B cell (primary cell): ENCODE results near the gene COBL. TPM values are rescaled to one million over a fixed set of nuclear protein-coding genes. Genes with fewer than 3 reads are reported as not detected.

ENCODE experiments used
- ATAC-seq: fragments of 200-7000 bp; cut with Tn5 transposase; one replicate; pipeline ENCODE4 v1.10.0; 2021; ENCODE audit warnings: low read depth, mild to moderate bottlenecking, moderate number of reproducible peaks, moderate library complexity
- CTCF ChIA-PET: fragments of 350-600 bp; sonication (Branson Sonifier 250); formaldehyde crosslinking; loops from one replicate; lab custom pipeline; 2021; ENCODE audit warnings: antibody characterized with exemption, inconsistent platforms; lab: Charles Lee
- POLR2A ChIA-PET: fragments of 350-600 bp; sonication (Branson Sonifier 250); formaldehyde crosslinking; loops from one replicate; lab custom pipeline; 2021; ENCODE audit warnings: antibody characterized with exemption; lab: Charles Lee
- DNase-seq: peaks from one replicate; pipeline ENCODE4 v3.0.0; 2013
- H2AFZ ChIP-seq: 2 replicates; pipeline ENCODE4 v1.6.1; 2012; ENCODE audit warnings: mild to moderate bottlenecking, low read depth, low read length; ENCODE audit not compliant: insufficient read depth, poor library complexity, severe bottlenecking
- H3K27ac ChIP-seq, 2 donors: 1 replicate in 1 of 2; 2 replicates in 1 of 2; pipeline ENCODE4 v1.5.1; 2012 to 2013; ENCODE audit warnings: low read length in 2 of 2, mild to moderate bottlenecking in 2 of 2, moderate library complexity in 1 of 2
- H3K27me3 ChIP-seq, 4 experiments: fragments of 200-600 bp in 1 of 4; sonication (generic) in 1 of 4; replicated peaks in 1 of 4; 1 replicate in 2 of 4; 2 replicates in 2 of 4; pipeline versions ENCODE4 v1.6.1 to v1.7.0; 2013 to 2016; ENCODE audit warnings: low read length in 3 of 4, mild to moderate bottlenecking in 2 of 4, mixed read lengths in 1 of 4, moderate library complexity in 1 of 4; ENCODE audit not compliant: insufficient read depth in 4 of 4, control insufficient read depth in 3 of 4; ENCODE audit errors: control extremely low read depth in 1 of 4
- H3K36me3 ChIP-seq, 2 experiments: replicated peaks in 1 of 2; 1 replicate in 1 of 2; 2 replicates in 1 of 2; pipeline versions ENCODE4 v1.6.1 to v1.7.1; 2013; ENCODE audit warnings: low read length in 1 of 2; ENCODE audit not compliant: insufficient read depth in 2 of 2, control insufficient read depth in 1 of 2; ENCODE audit errors: control extremely low read depth in 1 of 2, extremely low read depth in 1 of 2
- H3K4me1 ChIP-seq, 2 donors: fragments of 200-600 bp in 1 of 2; sonication (generic) in 1 of 2; 1 replicate in 1 of 2; 2 replicates in 1 of 2; pipeline versions ENCODE4 v1.5.1 to v1.6.1; 2013 to 2017; ENCODE audit warnings: low read length in 2 of 2; ENCODE audit not compliant: control insufficient read depth in 2 of 2, insufficient read depth in 2 of 2
- H3K4me2 ChIP-seq: replicated peaks from 2 replicates; pipeline ENCODE3; 2012; ENCODE audit warnings: mild to moderate bottlenecking, low read depth, low read length; ENCODE audit not compliant: poor library complexity, severe bottlenecking
- H3K4me3 ChIP-seq, 5 experiments: fragments of 200-600 bp in 1 of 5; sonication (generic) in 1 of 5; 1 replicate in 3 of 5; 2 replicates in 2 of 5; pipeline versions ENCODE4 v1.5.1 to v1.7.0; 2011 to 2016; ENCODE audit warnings: low read length in 4 of 5, mild to moderate bottlenecking in 4 of 5, low read depth in 2 of 5, control low read depth in 1 of 5, moderate library complexity in 1 of 5; ENCODE audit not compliant: insufficient read depth in 1 of 5; ENCODE audit errors: control extremely low read depth in 1 of 5, extremely low read depth in 1 of 5
- H3K79me2 ChIP-seq: fragments of 200-600 bp; sonication (generic); one replicate; pipeline ENCODE4 v1.6.0; 2016; ENCODE audit warnings: low read length; ENCODE audit not compliant: control insufficient read depth, insufficient read depth
- H3K9ac ChIP-seq: fragments of 200-600 bp; sonication (generic); 2 replicates; pipeline ENCODE4 v1.6.1; 2017; ENCODE audit warnings: mild to moderate bottlenecking, low read length, moderate library complexity
- H3K9me3 ChIP-seq, 3 donors: one replicate each; pipeline versions ENCODE4 v1.6.1 to v1.7.1; 2013; ENCODE audit warnings: low read length in 2 of 3; ENCODE audit not compliant: control insufficient read depth in 2 of 3, insufficient read depth in 1 of 3; ENCODE audit errors: control extremely low read depth in 1 of 3
- H4K20me1 ChIP-seq: 2 replicates; pipeline ENCODE4 v1.6.0; 2012; ENCODE audit warnings: mild to moderate bottlenecking, low read length; ENCODE audit not compliant: insufficient read depth, control insufficient read depth, poor library complexity, severe bottlenecking
- H3K27ac Mint-ChIP-seq: one replicate; pipeline ENCODE4 v1.8.0; 2021; ENCODE audit warnings: mixed read lengths
- H3K27me3 Mint-ChIP-seq: one replicate; pipeline ENCODE4 v1.8.0; 2021; ENCODE audit warnings: mixed read lengths
- H3K4me1 Mint-ChIP-seq: one replicate; pipeline ENCODE4 v1.8.0; 2021; ENCODE audit warnings: mixed read lengths
- H3K4me3 Mint-ChIP-seq: one replicate; pipeline ENCODE4 v1.8.0; 2021; ENCODE audit warnings: mixed read lengths
- H3K9me3 Mint-ChIP-seq: one replicate; pipeline ENCODE4 v1.8.0; 2022; ENCODE audit warnings: mixed read lengths; ENCODE audit not compliant: insufficient read depth
- CTCF ChIP-seq: fragments of 200-600 bp; IDR thresholded peaks from one replicate; pipeline ENCODE4 v1.8.0; 2022; ENCODE audit warnings: antibody characterized with exemption, mild to moderate bottlenecking
- EZH2 ChIP-seq: IDR thresholded peaks from 2 replicates; pipeline ENCODE4 v1.6.1; 2012; ENCODE audit warnings: borderline replicate concordance, low read depth, mild to moderate bottlenecking, moderate library complexity, low read length; ENCODE audit not compliant: insufficient read depth, poor library complexity, severe bottlenecking
- WGBS: methylation state at CpG from one replicate; pipeline ENCODE4 v1.1.5; 2013; ENCODE audit warnings: missing lambda C conversion rate; ENCODE audit not compliant: insufficient coverage; 5-methylcytosine and 5-hydroxymethylcytosine counted together
- intact Hi-C: fragments of 100-400 bp; cut with micrococcal nuclease; formaldehyde crosslinking; loops from one replicate; pipeline ENCODE4 v1.10.0; 2022
- polyA plus RNA-seq: library from polyadenylated mRNA; depleted of rRNA; stranded (reverse); fragments of >200 nt; gene quantifications from 2 replicates; pipeline ENCODE4 v1.2.3, GENCODE V29; 2012
- total RNA-seq, 2 donors: library from RNA; stranded (reverse); fragments of 120-200 nt in 1 of 2; gene quantifications; 1 replicate in 1 of 2; 2 replicates in 1 of 2; pipeline versions ENCODE4 v1.2.3 to v1.2.4, GENCODE V29; 2013 to 2022

COBL gene
- total and polyA plus RNA-seq, 2 donors (not counting 1 experiment from before 2014, with no cell fraction given) = not detected

- H3K4me3 ChIP-seq = no peak overlapping the region
- Mint-ChIP-seq H3K27ac (no peak overlapping the region), H3K4me3 (no peak overlapping the region), H3K9me3 (no peaks in the 10 kb centered on the region), H3K4me1 (no peaks in the 10 kb centered on the region), H3K27me3 (no peaks in the 10 kb centered on the region)
- H3K27me3 ChIP-seq = no peaks in the 10 kb centered on the region
- H3K4me2 ChIP-seq = no peak overlapping the region
- intact Hi-C loops = no loop called here
- no peak overlapping the region for H3K27ac ChIP-seq
- H3K79me2 ChIP-seq = no peaks in the 10 kb centered on the region
- ATAC-seq (no peak), DNase-seq (no peak)
- no peaks in the 10 kb centered on the region for H4K20me1 ChIP-seq
- POLR2A ChIA-PET = no interaction called here
- no peak overlapping the region for H3K9ac ChIP-seq
- WGBS = no CpG with 5 or more reads among the region's 2 CpGs
- TF ChIP-seq EZH2 (no peak), CTCF (no peak)
- CTCF ChIA-PET = no interaction called here
- no peak overlapping the region for H2AFZ ChIP-seq
- H3K9me3 ChIP-seq = peaks cover 0 to 7% (median 0%) of the 10 kb centered on the region in 3 donors
- H3K4me1 ChIP-seq = no peaks in the 10 kb centered on the region
- no peaks in the 10 kb centered on the region for H3K36me3 ChIP-seq
Measured at GRCh38 chr7:51354434-51354833, 37.8 kb upstream of the COBL start.

GRCh38 chr7:51352174-51353100 is 35.8 kb upstream of the COBL start:
- Histone ChIP-seq H3K4me2 (no peak overlapping the region), H3K36me3 (no peaks in the 10 kb centered on the region), H3K9me3 (peaks cover 0 to 7% (median 0%) of the 10 kb centered on the region in 3 donors), H3K4me1 (no peaks in the 10 kb centered on the region), H3K9ac (no peak overlapping the region), H3K79me2 (no peaks in the 10 kb centered on the region), H2AFZ (no peak overlapping the region), H3K4me3 (no peak overlapping the region), H3K27me3 (no peaks in the 10 kb centered on the region), H4K20me1 (no peaks in the 10 kb centered on the region), H3K27ac (no peak overlapping the region)
- intact Hi-C loops = no loop called here
- Mint-ChIP-seq H3K27me3 (no peaks in the 10 kb centered on the region), H3K9me3 (no peaks in the 10 kb centered on the region), H3K27ac (no peak overlapping the region), H3K4me1 (no peaks in the 10 kb centered on the region), H3K4me3 (no peak overlapping the region)
- DNase-seq (no peak), ATAC-seq (no peak)
- WGBS = 84% methylated on average over 6 of the region's 10 CpGs
- POLR2A ChIA-PET = no interaction called here
- TF ChIP-seq CTCF (no peak), EZH2 (no peak)
- CTCF ChIA-PET = no interaction called here
